AG10803 (cell line): Measurements from ENCODE around the gene ANXA2.
A peak's percentile ranks its signal among the peaks of the same experiment; 100 is the strongest.

Experiments used
- DNase-seq: peaks from one replicate; pipeline ENCODE4 v3.0.0; 2010; ENCODE audit warnings: low read depth
- H3K4me3 ChIP-seq: 2 replicates; pipeline ENCODE4 v1.5.1; 2011; ENCODE audit warnings: mild to moderate bottlenecking, low read length, control low read depth
- CTCF ChIP-seq: conservative IDR thresholded peaks from 2 replicates; pipeline ENCODE4 v1.5.1; 2011; ENCODE audit warnings: mild to moderate bottlenecking, low read length, control low read depth, inconsistent platforms

The ANXA2 gene

GRCh38 chr15:60397772-60398445 is at the start of gene ANXA2:
TSS of gene ANXA2 (minus strand) at chr15:60397986. CDS start at chr15:60386075, 11,911 bp downstream.
- peak; percentile 95 for DNase-seq
- peak within 1 kb of the TSS; percentile 97 for H3K4me3 ChIP-seq
- TF ChIP-seq CTCF: no peak

GRCh38 chr15:60444289-60444912 is 46.6 kb upstream of the ANXA2 start:
- peak; percentile 82 for TF ChIP-seq CTCF
- H3K4me3 ChIP-seq: no peak overlapping the region
- peak; percentile 63 for DNase-seq

- no peak overlapping the region for H3K4me3 ChIP-seq
- TF ChIP-seq CTCF: no peak
- peak; percentile 48 for DNase-seq
Measured at GRCh38 chr15:60442763-60443162, 45.0 kb upstream of the ANXA2 start.

GRCh38 chr15:60442031-60442650 is 44.4 kb upstream of the ANXA2 start:
- no peak for TF ChIP-seq CTCF
- DNase-seq: no peak
- no peak overlapping the region for H3K4me3 ChIP-seq

- no peak overlapping the region for H3K4me3 ChIP-seq
- no peak for TF ChIP-seq CTCF
- no peak for DNase-seq
Measured at GRCh38 chr15:60441331-60441730, 43.5 kb upstream of the ANXA2 start.

- no peak for TF ChIP-seq CTCF
- no peak for DNase-seq
- H3K4me3 ChIP-seq: no peak overlapping the region
Measured at GRCh38 chr15:60438646-60439045, 40.9 kb upstream of the ANXA2 start.

GRCh38 chr15:60428935-60429334 is 31.1 kb upstream of the ANXA2 start:
- no peak for TF ChIP-seq CTCF
- no peak overlapping the region for H3K4me3 ChIP-seq
- DNase-seq: no peak
